Activated CD4-positive, alpha-beta T cell treated with anti-CD3 and anti-CD28 coated beads, Interleukin-2, amount 10 ng/mL, durations not matched to agents 7 days and 5 days (primary cell): ENCODE measurements around the gene SRGAP1. TPM values are rescaled to one million over a fixed set of nuclear protein-coding genes. Genes with fewer than 3 reads are reported as not detected.

Source experiments
- CTCF ChIA-PET: fragments of 350-600 bp; sonication (Branson Sonifier 250); formaldehyde crosslinking; loops from one replicate; lab custom pipeline; 2021; ENCODE audit warnings: antibody characterized with exemption; lab: Charles Lee
- POLR2A ChIA-PET: fragments of 350-600 bp; sonication (Branson Sonifier 250); formaldehyde crosslinking; loops from one replicate; lab custom pipeline; 2021; ENCODE audit warnings: antibody characterized with exemption; lab: Charles Lee
- DNase-seq: peaks from one replicate; pipeline ENCODE4 v3.0.0-alpha.2; 2020
- H3K27ac Mint-ChIP-seq: one replicate; pipeline ENCODE4 v1.8.0; 2021; ENCODE audit warnings: mild to moderate bottlenecking, moderate library complexity, mixed read lengths
- H3K27me3 Mint-ChIP-seq: one replicate; pipeline ENCODE4 v1.8.0; 2021; ENCODE audit warnings: mixed read lengths
- H3K36me3 Mint-ChIP-seq: one replicate; pipeline ENCODE4 v1.8.0; 2021; ENCODE audit warnings: low read depth, mixed read lengths
- H3K4me1 Mint-ChIP-seq: one replicate; pipeline ENCODE4 v1.8.0; 2021; ENCODE audit warnings: mixed read lengths
- H3K4me3 Mint-ChIP-seq: one replicate; pipeline ENCODE4 v1.8.0; 2021; ENCODE audit warnings: mild to moderate bottlenecking, moderate library complexity, mixed read lengths
- H3K9me3 Mint-ChIP-seq: one replicate; pipeline ENCODE4 v1.8.0; 2021; ENCODE audit warnings: mixed read lengths
- total RNA-seq, 2 experiments: library from RNA; stranded (reverse); gene quantifications; one replicate each; pipeline ENCODE4 v1.2.3, GENCODE V29; 2021

SRGAP1 gene
- total RNA-seq, 2 experiments from 2014 or later: not detected

- POLR2A ChIA-PET: no interaction called here
- Mint-ChIP-seq H3K27me3 (no peaks in the 10 kb centered on the region), H3K36me3 (no peaks in the 10 kb centered on the region), H3K9me3 (no peaks in the 10 kb centered on the region), H3K27ac (no peak overlapping the region), H3K4me3 (no peak overlapping the region), H3K4me1 (no peaks in the 10 kb centered on the region)
- DNase-seq: no peak
- CTCF ChIA-PET: no interaction called here
These were observed 141.0 kb downstream of the SRGAP1 start for GRCh38 chr12:63985456-63985855.

- ChIA-PET CTCF (no interaction called here), POLR2A (no interaction called here)
- Mint-ChIP-seq H3K9me3 (no peaks in the 10 kb centered on the region), H3K27ac (no peak overlapping the region), H3K27me3 (no peaks in the 10 kb centered on the region), H3K4me3 (no peak overlapping the region), H3K36me3 (no peaks in the 10 kb centered on the region), H3K4me1 (no peaks in the 10 kb centered on the region)
- no peak for DNase-seq
These were observed 141.4 kb downstream of the SRGAP1 start for GRCh38 chr12:63985945-63986344.

GRCh38 chr12:63989301-63989845, 144.9 kb downstream of the SRGAP1 start:
- POLR2A ChIA-PET: no interaction called here
- H3K4me1 Mint-ChIP-seq: no peaks in the 10 kb centered on the region
- no peak for DNase-seq
- CTCF ChIA-PET: no interaction called here
- no peak overlapping the region for H3K4me3 Mint-ChIP-seq
- no peaks in the 10 kb centered on the region for H3K9me3 Mint-ChIP-seq
- no peak overlapping the region for H3K27ac Mint-ChIP-seq
- peaks cover 5% of the 10 kb centered on the region for H3K27me3 Mint-ChIP-seq
- no peaks in the 10 kb centered on the region for H3K36me3 Mint-ChIP-seq

- Mint-ChIP-seq H3K4me3 (no peak overlapping the region), H3K27ac (no peak overlapping the region), H3K9me3 (no peaks in the 10 kb centered on the region), H3K4me1 (no peaks in the 10 kb centered on the region), H3K36me3 (no peaks in the 10 kb centered on the region), H3K27me3 (peaks cover 8% of the 10 kb centered on the region)
- CTCF ChIA-PET: no interaction called here
- POLR2A ChIA-PET: no interaction called here
- no peak for DNase-seq
These were observed 146.5 kb downstream of the SRGAP1 start for GRCh38 chr12:63990828-63991547.

GRCh38 chr12:63994704-63995103, 150.2 kb downstream of the SRGAP1 start:
- ChIA-PET POLR2A (no interaction called here), CTCF (no interaction called here)
- DNase-seq: no peak
- H3K4me3 Mint-ChIP-seq: no peak overlapping the region
- H3K9me3 Mint-ChIP-seq: no peaks in the 10 kb centered on the region
- H3K4me1 Mint-ChIP-seq: no peaks in the 10 kb centered on the region
- H3K27ac Mint-ChIP-seq: no peak overlapping the region
- H3K27me3 Mint-ChIP-seq: peaks cover 8% of the 10 kb centered on the region
- no peaks in the 10 kb centered on the region for H3K36me3 Mint-ChIP-seq

GRCh38 chr12:63995512-63995911, 151.0 kb downstream of the SRGAP1 start:
- H3K27me3 Mint-ChIP-seq: peaks cover 8% of the 10 kb centered on the region
- H3K9me3 Mint-ChIP-seq: no peaks in the 10 kb centered on the region
- DNase-seq: no peak
- H3K4me3 Mint-ChIP-seq: no peak overlapping the region
- no peaks in the 10 kb centered on the region for H3K36me3 Mint-ChIP-seq
- POLR2A ChIA-PET: no interaction called here
- H3K4me1 Mint-ChIP-seq: no peaks in the 10 kb centered on the region
- CTCF ChIA-PET: no interaction called here
- no peak overlapping the region for H3K27ac Mint-ChIP-seq

GRCh38 chr12:63996556-63996955, 152.1 kb downstream of the SRGAP1 start:
- CTCF ChIA-PET: no interaction called here
- Mint-ChIP-seq H3K4me1 (no peaks in the 10 kb centered on the region), H3K27ac (no peak overlapping the region), H3K36me3 (no peaks in the 10 kb centered on the region), H3K27me3 (peaks cover 8% of the 10 kb centered on the region), H3K4me3 (no peak overlapping the region), H3K9me3 (no peaks in the 10 kb centered on the region)
- no peak for DNase-seq
- POLR2A ChIA-PET: no interaction called here

- no peak overlapping the region for H3K27ac Mint-ChIP-seq
- no peaks in the 10 kb centered on the region for H3K36me3 Mint-ChIP-seq
- CTCF ChIA-PET: no interaction called here
- POLR2A ChIA-PET: no interaction called here
- no peak for DNase-seq
- H3K27me3 Mint-ChIP-seq: peaks cover 4% of the 10 kb centered on the region
- H3K9me3 Mint-ChIP-seq: no peaks in the 10 kb centered on the region
- H3K4me1 Mint-ChIP-seq: no peaks in the 10 kb centered on the region
- no peak overlapping the region for H3K4me3 Mint-ChIP-seq
These were observed 152.7 kb downstream of the SRGAP1 start for GRCh38 chr12:63997198-63997597.

GRCh38 chr12:63998584-63998983, 154.1 kb downstream of the SRGAP1 start:
- ChIA-PET POLR2A (no interaction called here), CTCF (no interaction called here)
- no peak for DNase-seq
- Mint-ChIP-seq H3K4me3 (no peak overlapping the region), H3K27ac (no peak overlapping the region), H3K9me3 (no peaks in the 10 kb centered on the region), H3K27me3 (peaks cover 4% of the 10 kb centered on the region), H3K4me1 (no peaks in the 10 kb centered on the region), H3K36me3 (no peaks in the 10 kb centered on the region)

- DNase-seq: no peak
- Mint-ChIP-seq H3K27ac (no peak overlapping the region), H3K36me3 (no peaks in the 10 kb centered on the region), H3K4me3 (no peak overlapping the region), H3K27me3 (peaks cover 1% of the 10 kb centered on the region), H3K4me1 (no peaks in the 10 kb centered on the region), H3K9me3 (no peaks in the 10 kb centered on the region)
- ChIA-PET POLR2A (no interaction called here), CTCF (no interaction called here)
These were observed 155.4 kb downstream of the SRGAP1 start for GRCh38 chr12:63999853-64000252.

GRCh38 chr12:64001439-64001838, 156.9 kb downstream of the SRGAP1 start:
- Mint-ChIP-seq H3K4me1 (no peaks in the 10 kb centered on the region), H3K9me3 (no peaks in the 10 kb centered on the region), H3K4me3 (no peak overlapping the region), H3K36me3 (no peaks in the 10 kb centered on the region), H3K27ac (no peak overlapping the region), H3K27me3 (no peaks in the 10 kb centered on the region)
- ChIA-PET POLR2A (no interaction called here), CTCF (no interaction called here)
- no peak for DNase-seq

- Mint-ChIP-seq H3K36me3 (no peaks in the 10 kb centered on the region), H3K9me3 (no peaks in the 10 kb centered on the region), H3K27me3 (no peaks in the 10 kb centered on the region), H3K4me1 (no peaks in the 10 kb centered on the region), H3K27ac (no peak overlapping the region), H3K4me3 (no peak overlapping the region)
- ChIA-PET POLR2A (no interaction called here), CTCF (no interaction called here)
- DNase-seq: no peak
These were observed 160.1 kb downstream of the SRGAP1 start for GRCh38 chr12:64004641-64005040.

- Mint-ChIP-seq H3K4me1 (no peaks in the 10 kb centered on the region), H3K4me3 (no peak overlapping the region), H3K9me3 (no peaks in the 10 kb centered on the region), H3K27me3 (no peaks in the 10 kb centered on the region), H3K27ac (no peak overlapping the region), H3K36me3 (no peaks in the 10 kb centered on the region)
- ChIA-PET POLR2A (no interaction called here), CTCF (no interaction called here)
- DNase-seq: no peak
These were observed 161.8 kb downstream of the SRGAP1 start for GRCh38 chr12:64006211-64006825.
